BJ (cell line): ENCODE measurements around the gene CRAMP1. TPM values are rescaled to one million over a fixed set of nuclear protein-coding genes. Genes with fewer than 3 reads are reported as not detected.

Experiments used
- CTCF ChIA-PET: fragments of 350-600 bp; formaldehyde crosslinking; extraction: SDS; loops from one replicate; lab custom pipeline; 2021; ENCODE audit warnings: antibody characterized with exemption, inconsistent platforms; lab: Yijun Ruan, JAX
- POLR2A ChIA-PET: fragments of 300-600 bp; sonication (Branson Sonifier 250); formaldehyde crosslinking; extraction: SDS; loops from one replicate; lab custom pipeline; 2021; ENCODE audit warnings: antibody characterized with exemption; lab: Charles Lee
- DNase-seq: peaks from one replicate; pipeline ENCODE4 v3.0.0-alpha.2; 2011; ENCODE audit warnings: low read depth
- H3K27me3 ChIP-seq: 2 replicates; pipeline ENCODE4 v1.6.0; 2011; ENCODE audit warnings: low read length; ENCODE audit not compliant: control insufficient read depth, insufficient read depth
- H3K36me3 ChIP-seq: 2 replicates; pipeline ENCODE4 v1.5.1; 2011; ENCODE audit warnings: low read length; ENCODE audit not compliant: control insufficient read depth, insufficient read depth
- H3K4me3 ChIP-seq: 2 replicates; pipeline ENCODE4 v1.5.1; 2011; ENCODE audit warnings: low read depth, mild to moderate bottlenecking, control low read depth, low read length
- polyA plus RNA-seq: library from polyadenylated mRNA; depleted of rRNA; stranded (reverse); fragments of >200 nt; gene quantifications from 2 replicates; pipeline ENCODE4 v1.2.3, GENCODE V29; 2011
- TF ChIP-seq, protein P1 (sequence below): IDR thresholded peaks from 2 replicates; pipeline ENCODE4 v1.5.1; 2011; ENCODE audit warnings: low read depth, mild to moderate bottlenecking, control low read depth, inconsistent platforms, low read length, moderate library complexity; ENCODE audit not compliant: insufficient read depth

The CRAMP1 gene
- polyA plus RNA-seq, 1 experiment, result 8.0 TPM

DNA sequence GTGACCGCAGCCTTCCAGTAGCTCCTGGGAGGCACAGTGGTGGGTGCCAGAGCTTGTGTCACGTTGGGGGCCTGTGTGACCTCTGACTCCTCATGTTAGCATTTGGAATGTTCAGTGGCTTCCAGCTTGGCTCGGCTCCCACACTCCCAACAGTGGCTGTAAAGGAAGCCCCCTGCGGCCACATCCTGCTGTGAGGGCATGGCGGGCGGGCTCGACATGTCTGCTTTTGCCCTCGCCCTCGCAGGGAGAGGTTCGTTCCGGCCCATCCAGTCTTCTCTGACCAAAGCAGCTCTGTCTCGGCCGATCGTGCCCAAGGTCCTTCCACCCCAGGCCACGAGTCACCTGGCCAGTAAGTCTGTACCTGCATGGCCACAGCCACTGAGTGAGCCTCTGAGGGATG lies 53.7 kb downstream of the CRAMP1 start:
- TF ChIP-seq, protein P1, sequence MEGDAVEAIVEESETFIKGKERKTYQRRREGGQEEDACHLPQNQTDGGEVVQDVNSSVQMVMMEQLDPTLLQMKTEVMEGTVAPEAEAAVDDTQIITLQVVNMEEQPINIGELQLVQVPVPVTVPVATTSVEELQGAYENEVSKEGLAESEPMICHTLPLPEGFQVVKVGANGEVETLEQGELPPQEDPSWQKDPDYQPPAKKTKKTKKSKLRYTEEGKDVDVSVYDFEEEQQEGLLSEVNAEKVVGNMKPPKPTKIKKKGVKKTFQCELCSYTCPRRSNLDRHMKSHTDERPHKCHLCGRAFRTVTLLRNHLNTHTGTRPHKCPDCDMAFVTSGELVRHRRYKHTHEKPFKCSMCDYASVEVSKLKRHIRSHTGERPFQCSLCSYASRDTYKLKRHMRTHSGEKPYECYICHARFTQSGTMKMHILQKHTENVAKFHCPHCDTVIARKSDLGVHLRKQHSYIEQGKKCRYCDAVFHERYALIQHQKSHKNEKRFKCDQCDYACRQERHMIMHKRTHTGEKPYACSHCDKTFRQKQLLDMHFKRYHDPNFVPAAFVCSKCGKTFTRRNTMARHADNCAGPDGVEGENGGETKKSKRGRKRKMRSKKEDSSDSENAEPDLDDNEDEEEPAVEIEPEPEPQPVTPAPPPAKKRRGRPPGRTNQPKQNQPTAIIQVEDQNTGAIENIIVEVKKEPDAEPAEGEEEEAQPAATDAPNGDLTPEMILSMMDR, result no peak
- POLR2A ChIA-PET, result no interaction called here
- Histone ChIP-seq H3K27me3 (no peaks in the 10 kb centered on the region), H3K4me3 (no peak overlapping the region), H3K36me3 (peaks cover 60% of the 10 kb centered on the region)
- CTCF ChIA-PET, result interaction anchor here (1.1 kb wide), 1 partner anchor 12 kb away, joined by 3 read pairs; the partner anchor contains the start of gene JPT2
- DNase-seq, result no peak

DNA sequence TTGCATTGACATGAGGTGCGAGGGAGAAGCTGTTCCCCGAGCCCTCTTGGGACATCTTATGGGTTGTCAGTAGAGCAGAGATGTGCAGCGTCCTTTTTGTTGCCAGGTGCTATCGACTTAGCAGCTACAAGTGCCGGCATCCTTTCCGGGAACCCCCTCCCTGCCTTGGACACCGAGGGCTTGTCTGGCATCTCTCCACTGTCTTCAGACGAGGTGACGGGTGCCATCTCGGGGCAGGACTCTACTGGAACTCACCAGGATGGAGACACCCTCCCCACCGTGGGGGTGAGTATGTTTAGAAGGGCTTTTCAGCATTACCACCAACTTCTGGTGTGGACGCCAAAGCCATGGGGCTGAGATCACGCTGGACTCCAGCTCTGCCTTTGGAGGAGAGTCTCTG lies 54.2 kb downstream of the CRAMP1 start:
- POLR2A ChIA-PET, result no interaction called here
- CTCF ChIA-PET, result interaction anchor here (1.0 to 1.1 kb wide), 2 partner anchors 9 to 12 kb away, joined by 3 to 4 read pairs; partner anchors contain the start of gene JPT2

DNA sequence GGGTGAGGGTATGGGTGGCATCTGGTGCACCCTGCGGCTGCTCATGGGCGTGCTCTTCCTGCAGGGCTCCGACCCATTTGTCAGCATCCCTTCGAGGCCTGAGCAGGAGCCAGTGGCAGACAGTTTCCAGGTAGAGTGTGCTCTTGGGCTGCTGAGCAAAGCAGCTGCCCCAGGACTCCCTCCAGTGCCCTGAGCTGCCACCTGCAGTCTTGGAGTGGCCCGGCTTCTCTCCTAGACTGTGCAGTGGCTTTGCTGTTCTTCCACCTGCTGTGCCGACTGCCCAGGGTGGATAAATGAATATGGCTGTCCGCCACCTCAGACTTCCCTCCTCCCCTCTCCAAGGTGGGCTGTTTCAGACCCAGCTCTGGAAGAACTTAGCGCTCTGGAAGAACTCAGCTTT lies 55.1 kb downstream of the CRAMP1 start:
- DNase-seq, result no peak
- no peak overlapping the region for H3K4me3 ChIP-seq
- TF ChIP-seq, protein P1, result no peak
- CTCF ChIA-PET, result interaction anchor here (0.7 to 1.0 kb wide), 2 partner anchors 8 to 208 kb away, joined by 4 read pairs; no protein-coding TSS in a partner anchor
- H3K27me3 ChIP-seq, result no peaks in the 10 kb centered on the region
- POLR2A ChIA-PET, result no interaction called here
- peaks cover 62% of the 10 kb centered on the region for H3K36me3 ChIP-seq

More for the DNA sequence above, 54.2 kb downstream of the CRAMP1 start:
- no peaks in the 10 kb centered on the region for H3K27me3 ChIP-seq
- H3K36me3 ChIP-seq, result peaks cover 60% of the 10 kb centered on the region
- DNase-seq, result no peak
- H3K4me3 ChIP-seq, result no peak overlapping the region
- TF ChIP-seq, protein P1, result no peak

DNA sequence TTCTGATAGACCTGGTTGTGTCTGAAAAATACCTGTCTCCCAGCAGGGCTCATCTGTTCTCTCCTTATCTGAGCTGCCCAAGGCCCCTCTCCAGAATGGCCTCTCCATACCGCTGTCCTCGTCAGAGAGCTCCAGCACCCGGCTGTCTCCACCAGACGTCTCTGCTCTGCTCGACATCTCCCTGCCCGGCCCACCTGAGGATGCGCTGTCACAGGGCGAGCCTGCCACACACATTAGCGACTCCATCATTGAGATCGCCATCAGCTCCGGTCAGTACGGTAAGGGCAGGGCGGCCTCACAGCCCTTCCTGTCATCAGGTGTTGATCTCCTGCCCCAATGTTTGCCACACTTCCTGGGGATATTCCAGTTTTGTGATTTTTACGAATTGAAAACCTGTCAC lies 55.8 kb downstream of the CRAMP1 start:
- Histone ChIP-seq H3K36me3 (peaks cover 61% of the 10 kb centered on the region), H3K27me3 (no peaks in the 10 kb centered on the region), H3K4me3 (no peak overlapping the region)
- TF ChIP-seq, protein P1, result no peak
- ChIA-PET POLR2A (no interaction called here), CTCF (interaction anchor here (0.7 kb wide), 1 partner anchor 208 kb away, joined by 4 read pairs; no protein-coding TSS in a partner anchor)
- no peak for DNase-seq

DNA sequence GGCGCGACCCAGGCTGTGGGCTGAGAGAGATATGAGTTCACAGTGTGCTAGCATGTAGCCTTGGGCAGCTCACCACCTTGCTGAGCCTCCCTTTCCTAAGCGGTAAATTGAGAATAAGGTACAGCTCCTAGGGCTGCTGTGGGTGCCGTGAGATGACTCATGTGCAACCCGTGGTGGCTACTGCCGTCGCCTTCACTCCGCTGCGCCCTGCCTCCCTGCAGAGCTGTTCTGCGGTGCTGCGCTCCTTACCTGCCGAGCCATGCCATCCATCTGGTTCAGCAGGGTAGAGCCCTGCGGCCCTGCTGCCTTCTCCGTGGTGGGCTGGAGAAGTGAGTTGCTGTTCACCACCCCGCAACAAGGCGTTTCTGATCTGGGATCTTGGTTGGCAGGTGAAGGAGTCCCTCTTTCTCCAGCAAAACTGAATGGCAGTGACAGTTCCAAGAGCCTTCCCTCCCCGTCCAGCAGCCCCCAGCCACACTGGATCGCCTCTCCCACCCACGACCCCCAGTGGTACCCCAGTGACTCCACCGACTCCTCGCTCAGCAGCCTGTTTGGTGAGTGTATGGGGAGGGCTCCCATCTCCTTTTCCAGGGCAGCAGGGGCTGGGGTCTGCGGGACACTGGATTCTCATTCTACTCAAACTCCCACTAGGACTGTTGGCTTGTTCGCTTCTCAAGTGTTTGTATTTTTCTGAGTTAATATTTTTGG lies 56.6 kb downstream of the CRAMP1 start:
- TF ChIP-seq, protein P1, result no peak
- POLR2A ChIA-PET, result no interaction called here
- CTCF ChIA-PET, result no interaction called here
- Histone ChIP-seq H3K36me3 (peaks cover 65% of the 10 kb centered on the region), H3K27me3 (no peaks in the 10 kb centered on the region), H3K4me3 (no peak overlapping the region)
- DNase-seq, result no peak
